Activated naive CD4-positive, alpha-beta T cell treated with anti-CD3 and anti-CD28 coated beads for 36 hours (primary cell): ENCODE results near the gene RFX3. TPM values are rescaled to one million over a fixed set of nuclear protein-coding genes. Genes with fewer than 3 reads are reported as not detected.

Experiments used
- CTCF ChIA-PET: fragments of 350-600 bp; sonication (Branson Sonifier 250); formaldehyde crosslinking; loops from one replicate; lab custom pipeline; 2021; ENCODE audit warnings: antibody characterized with exemption; lab: Charles Lee
- DNase-seq: peaks from one replicate; pipeline ENCODE4 v3.0.0-alpha.2; 2020
- H3K27ac Mint-ChIP-seq: one replicate; pipeline ENCODE4 v1.8.0; 2021; ENCODE audit warnings: mild to moderate bottlenecking, mixed read lengths
- H3K27me3 Mint-ChIP-seq: one replicate; pipeline ENCODE4 v1.8.0; 2021; ENCODE audit warnings: low read depth, mixed read lengths
- H3K36me3 Mint-ChIP-seq: one replicate; pipeline ENCODE4 v1.8.0; 2021; ENCODE audit warnings: low read depth, mixed read lengths
- H3K4me1 Mint-ChIP-seq: one replicate; pipeline ENCODE4 v1.8.0; 2021; ENCODE audit warnings: low read depth, mixed read lengths
- H3K4me3 Mint-ChIP-seq: one replicate; pipeline ENCODE4 v1.8.0; 2021; ENCODE audit warnings: mild to moderate bottlenecking, moderate library complexity, mixed read lengths
- H3K9me3 Mint-ChIP-seq: one replicate; pipeline ENCODE4 v1.8.0; 2021; ENCODE audit warnings: mixed read lengths
- intact Hi-C: fragments of 100-400 bp; cut with micrococcal nuclease; formaldehyde crosslinking; loops from one replicate; pipeline ENCODE4 v1.15.1; 2023
- total RNA-seq, 2 experiments: library from RNA; stranded (reverse); gene quantifications; one replicate each; pipeline ENCODE4 v1.2.3, GENCODE V29; 2021

The RFX3 gene
- total RNA-seq, 2 experiments from 2014 or later: 11.0 to 12.7 TPM

DNA sequence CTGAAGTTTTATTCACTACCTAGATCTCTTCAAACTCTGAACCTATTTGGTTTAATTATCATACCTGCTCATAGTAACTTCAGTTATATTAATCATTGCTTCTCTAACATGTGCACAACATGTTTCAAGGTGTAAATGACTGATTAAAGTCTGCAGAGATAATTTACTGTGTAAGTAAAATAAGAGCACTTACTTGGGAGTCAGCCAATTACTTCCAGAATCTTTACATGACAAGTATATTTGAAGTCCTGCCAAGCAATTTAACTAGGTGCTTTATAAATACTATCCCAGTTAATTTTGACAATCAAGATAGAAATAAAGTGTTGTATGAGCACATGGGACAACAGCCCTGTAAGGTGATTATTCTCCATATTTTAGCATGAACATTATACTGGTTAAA is 109.9 kb downstream of the RFX3 start:
- H3K27ac Mint-ChIP-seq: no peak overlapping the region

DNA sequence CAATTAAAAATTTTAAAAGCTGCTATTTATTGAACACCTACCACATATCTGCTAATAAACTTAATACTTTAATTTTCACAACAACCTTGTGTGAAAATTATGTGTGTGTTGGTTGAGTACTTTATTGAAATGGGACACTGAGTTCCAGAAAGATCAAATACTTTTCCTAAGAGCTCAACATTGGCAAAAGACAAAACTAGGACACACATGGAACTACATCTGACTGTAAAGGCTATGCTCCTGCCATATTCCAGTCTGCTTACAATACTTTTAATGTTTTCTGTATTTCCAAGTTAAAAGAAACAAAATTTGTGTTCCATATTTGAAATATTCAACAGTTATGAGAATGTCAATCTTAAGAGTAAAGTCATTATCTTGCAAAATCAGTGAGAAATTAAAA is 111.8 kb downstream of the RFX3 start:
- H3K4me3 Mint-ChIP-seq: no peak overlapping the region
- intact Hi-C loops: no loop called here
- H3K9me3 Mint-ChIP-seq: no peaks in the 10 kb centered on the region
- no peak overlapping the region for H3K27ac Mint-ChIP-seq
- no peak for DNase-seq
- no peaks in the 10 kb centered on the region for H3K4me1 Mint-ChIP-seq
- peaks cover 11% of the 10 kb centered on the region for H3K36me3 Mint-ChIP-seq
- H3K27me3 Mint-ChIP-seq: no peaks in the 10 kb centered on the region
- CTCF ChIA-PET: no interaction called here

More for the DNA sequence above, 109.9 kb downstream of the RFX3 start:
- CTCF ChIA-PET: no interaction called here
- Mint-ChIP-seq H3K27me3 (no peaks in the 10 kb centered on the region), H3K9me3 (no peaks in the 10 kb centered on the region), H3K4me1 (no peaks in the 10 kb centered on the region), H3K36me3 (peaks cover 15% of the 10 kb centered on the region), H3K4me3 (no peak overlapping the region)
- no peak for DNase-seq
- intact Hi-C loops: no loop called here

GRCh38 chr9:3410461-3410860 is 115.3 kb downstream of the RFX3 start:
- DNase-seq: no peak
- Mint-ChIP-seq H3K4me1 (peaks cover 2% of the 10 kb centered on the region), H3K36me3 (peaks cover 4% of the 10 kb centered on the region), H3K4me3 (no peak overlapping the region), H3K9me3 (no peaks in the 10 kb centered on the region), H3K27ac (no peak overlapping the region), H3K27me3 (no peaks in the 10 kb centered on the region)
- CTCF ChIA-PET: interaction anchor here (0.8 to 1.0 kb wide), 2 partner anchors 57 to 171 kb away, joined by 3 to 4 read pairs; no protein-coding TSS in a partner anchor
- intact Hi-C loops: no loop called here

DNA sequence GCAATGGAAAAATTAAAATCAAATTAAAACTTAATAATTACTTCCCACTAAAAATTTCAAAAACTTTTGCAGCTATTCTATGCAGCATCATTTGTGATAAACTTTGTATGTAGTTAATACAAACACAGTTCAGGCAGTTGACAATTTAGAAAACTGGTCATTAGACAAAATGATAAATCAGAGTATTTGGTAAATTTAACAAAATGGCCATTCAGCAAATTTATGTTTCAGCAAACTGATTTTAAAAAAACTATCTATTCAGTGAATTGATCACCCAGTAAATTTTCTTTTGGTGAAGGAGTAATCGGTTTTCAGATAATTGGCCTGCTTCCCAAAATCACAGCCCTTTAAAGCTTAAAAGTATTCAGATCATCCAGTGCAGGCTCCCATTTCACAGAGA is 116.3 kb downstream of the RFX3 start:
- H3K27me3 Mint-ChIP-seq: no peaks in the 10 kb centered on the region
- CTCF ChIA-PET: interaction anchor here (1.0 kb wide), 1 partner anchor 170 kb away, joined by 4 read pairs; no protein-coding TSS in a partner anchor
- intact Hi-C loops: no loop called here
- no peak for DNase-seq
- no peaks in the 10 kb centered on the region for H3K9me3 Mint-ChIP-seq
- no peak overlapping the region for H3K27ac Mint-ChIP-seq
- peaks cover 11% of the 10 kb centered on the region for H3K4me1 Mint-ChIP-seq
- peaks cover 2% of the 10 kb centered on the region for H3K36me3 Mint-ChIP-seq
- no peak overlapping the region for H3K4me3 Mint-ChIP-seq

DNA sequence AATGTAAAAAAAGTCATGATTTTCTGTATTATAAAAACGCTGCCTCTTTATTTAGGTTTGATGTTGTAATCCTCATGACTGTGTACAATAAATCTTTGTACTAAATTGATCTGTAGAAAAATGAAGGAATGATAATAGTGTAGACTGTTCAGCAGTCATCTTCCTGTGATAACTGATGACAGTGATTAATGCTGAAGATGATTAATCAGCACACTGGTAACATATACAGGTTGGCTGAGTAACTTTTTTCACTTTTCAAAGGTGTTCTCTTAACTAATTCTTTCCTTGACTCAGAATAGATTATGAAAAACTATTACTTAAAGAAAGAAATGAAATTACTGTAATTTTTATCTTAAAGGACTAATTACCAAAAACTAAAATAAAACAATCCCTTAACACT is 122.5 kb downstream of the RFX3 start:
- Mint-ChIP-seq H3K9me3 (no peaks in the 10 kb centered on the region), H3K4me1 (peaks cover 35% of the 10 kb centered on the region), H3K27me3 (no peaks in the 10 kb centered on the region), H3K4me3 (no peak overlapping the region), H3K36me3 (no peaks in the 10 kb centered on the region), H3K27ac (no peak overlapping the region)
- intact Hi-C loops: loop anchor here (1.0 kb wide), 1 partner anchor 17 kb away; no protein-coding TSS in a partner anchor
- no peak for DNase-seq
- CTCF ChIA-PET: no interaction called here

- DNase-seq: no peak
- intact Hi-C loops: no loop called here
- Mint-ChIP-seq H3K27ac (no peak overlapping the region), H3K9me3 (no peaks in the 10 kb centered on the region), H3K36me3 (peaks cover 4% of the 10 kb centered on the region), H3K27me3 (no peaks in the 10 kb centered on the region), H3K4me3 (no peak overlapping the region), H3K4me1 (peaks cover 52% of the 10 kb centered on the region)
- CTCF ChIA-PET: interaction anchor here (0.7 to 1.1 kb wide), 2 partner anchors 15 to 40 kb away, joined by 3 to 5 read pairs; no protein-coding TSS in a partner anchor
Measured at GRCh38 chr9:3401221-3401954, 124.4 kb downstream of the RFX3 start.

DNA sequence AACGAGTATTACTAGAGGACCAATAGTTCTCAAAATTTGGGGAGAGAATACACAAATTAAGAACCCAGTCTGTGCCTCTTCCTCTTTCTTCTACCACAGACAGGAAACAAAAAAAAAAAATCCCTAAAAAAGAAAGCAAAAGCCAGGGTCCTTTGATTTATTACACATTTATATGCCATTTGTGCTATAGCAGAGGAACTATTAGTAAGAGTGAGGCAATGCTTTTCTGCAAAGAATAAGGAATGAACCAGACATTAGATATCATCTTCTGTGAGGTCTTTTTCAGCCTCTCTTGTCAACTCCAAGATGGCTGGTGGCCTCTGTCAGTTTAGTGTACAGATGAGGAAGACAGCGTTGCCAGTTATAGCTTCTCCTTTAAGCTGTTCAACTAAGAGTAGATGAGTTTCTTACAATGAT is 127.6 kb downstream of the RFX3 start:
- Mint-ChIP-seq H3K27me3 (no peaks in the 10 kb centered on the region), H3K36me3 (peaks cover 10% of the 10 kb centered on the region), H3K27ac (peak overlapping the region; percentile 86), H3K4me3 (peak overlapping the region; percentile 53), H3K4me1 (peaks cover 37% of the 10 kb centered on the region), H3K9me3 (no peaks in the 10 kb centered on the region)
- CTCF ChIA-PET: no interaction called here
- intact Hi-C loops: loop anchor here (1.0 kb wide), 1 partner anchor 12 kb away; no protein-coding TSS in a partner anchor
- peak; percentile 31 for DNase-seq

DNA sequence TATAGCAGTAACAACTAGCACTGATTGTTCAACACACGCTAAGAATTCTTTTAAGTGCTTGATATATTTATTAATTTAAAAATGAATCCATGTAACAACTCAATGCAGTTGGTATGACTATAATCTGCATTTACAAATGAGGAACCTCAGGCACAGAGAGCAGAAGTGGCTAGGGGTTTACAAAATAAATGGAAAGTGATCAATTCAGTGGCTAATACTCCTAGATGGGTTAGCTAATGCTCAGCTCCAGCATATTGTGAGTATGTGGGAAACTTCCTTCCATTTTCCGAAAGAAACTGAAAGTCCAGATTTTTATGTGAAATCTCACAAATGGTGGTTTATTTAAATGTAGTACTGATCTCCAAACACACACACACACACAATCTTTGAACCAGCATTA is 128.0 kb downstream of the RFX3 start:
- H3K36me3 Mint-ChIP-seq: peaks cover 10% of the 10 kb centered on the region
- peaks cover 33% of the 10 kb centered on the region for H3K4me1 Mint-ChIP-seq
- intact Hi-C loops: loop anchor here (1.0 kb wide), 1 partner anchor 11 kb away; no protein-coding TSS in a partner anchor
- CTCF ChIA-PET: no interaction called here
- no peaks in the 10 kb centered on the region for H3K9me3 Mint-ChIP-seq
- H3K27me3 Mint-ChIP-seq: no peaks in the 10 kb centered on the region
- peak overlapping the region; percentile 53 for H3K4me3 Mint-ChIP-seq
- peak overlapping the region; percentile 86 for H3K27ac Mint-ChIP-seq
- DNase-seq: no peak

DNA sequence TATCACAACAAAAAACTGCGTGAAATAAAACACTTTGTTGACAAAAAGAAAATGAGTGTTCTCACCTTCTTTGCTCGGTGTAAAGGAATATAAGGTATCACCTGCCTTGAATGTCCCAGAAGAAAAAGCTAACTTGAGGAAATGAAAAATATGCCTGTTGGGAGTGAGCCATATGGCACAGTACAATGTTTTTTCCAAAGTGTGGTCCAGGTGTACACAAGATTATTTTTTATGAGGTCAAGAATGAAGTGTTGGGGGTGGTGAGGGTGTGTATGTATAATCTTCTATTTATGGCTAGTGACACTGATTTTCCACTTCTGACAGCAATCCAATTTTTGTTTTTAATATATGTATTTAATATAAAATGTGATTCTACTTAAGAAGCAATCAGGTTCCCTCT is 134.4 kb downstream of the RFX3 start:
- no peak for DNase-seq
- CTCF ChIA-PET: no interaction called here
- H3K9me3 Mint-ChIP-seq: peaks cover 4% of the 10 kb centered on the region
- intact Hi-C loops: no loop called here
- H3K27ac Mint-ChIP-seq: no peak overlapping the region
- H3K4me3 Mint-ChIP-seq: no peak overlapping the region
- H3K27me3 Mint-ChIP-seq: no peaks in the 10 kb centered on the region
- H3K4me1 Mint-ChIP-seq: peaks cover 35% of the 10 kb centered on the region
- peaks cover 41% of the 10 kb centered on the region for H3K36me3 Mint-ChIP-seq

DNA sequence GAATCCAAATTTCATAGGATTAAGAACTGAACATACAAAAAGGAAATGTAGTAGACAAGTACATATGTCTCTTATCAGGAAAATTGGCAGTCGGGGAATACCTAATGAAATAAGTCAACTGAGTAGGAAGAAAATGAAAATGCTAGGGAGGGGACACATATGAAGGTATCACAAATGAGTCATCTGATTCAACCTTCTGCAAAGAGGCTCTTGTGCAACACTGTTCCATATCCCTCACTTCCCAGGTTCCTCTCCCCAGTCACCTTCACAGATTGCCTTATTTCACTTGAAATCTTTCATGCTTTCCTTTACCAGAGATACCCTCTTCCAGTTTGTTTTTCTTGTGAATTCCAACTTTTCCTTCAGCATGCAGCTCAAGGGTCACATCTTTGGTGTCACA is 139.0 kb downstream of the RFX3 start:
- CTCF ChIA-PET: interaction anchor here (0.7 to 0.8 kb wide), 2 partner anchors 55 to 77 kb away, joined by 3 to 4 read pairs; no protein-coding TSS in a partner anchor
- H3K4me3 Mint-ChIP-seq: no peak overlapping the region
- peaks cover 4% of the 10 kb centered on the region for H3K9me3 Mint-ChIP-seq
- H3K27me3 Mint-ChIP-seq: no peaks in the 10 kb centered on the region
- intact Hi-C loops: loop anchor here (1.0 to 10.0 kb wide), 12 partner anchors 12 to 1598 kb away; partner anchors contain the start of genes JAK2, PLPP6, PUM3 and SPATA6L
- H3K4me1 Mint-ChIP-seq: peaks cover 55% of the 10 kb centered on the region
- peaks cover 34% of the 10 kb centered on the region for H3K36me3 Mint-ChIP-seq
- DNase-seq: no peak
- H3K27ac Mint-ChIP-seq: peak overlapping the region; percentile 51

DNA sequence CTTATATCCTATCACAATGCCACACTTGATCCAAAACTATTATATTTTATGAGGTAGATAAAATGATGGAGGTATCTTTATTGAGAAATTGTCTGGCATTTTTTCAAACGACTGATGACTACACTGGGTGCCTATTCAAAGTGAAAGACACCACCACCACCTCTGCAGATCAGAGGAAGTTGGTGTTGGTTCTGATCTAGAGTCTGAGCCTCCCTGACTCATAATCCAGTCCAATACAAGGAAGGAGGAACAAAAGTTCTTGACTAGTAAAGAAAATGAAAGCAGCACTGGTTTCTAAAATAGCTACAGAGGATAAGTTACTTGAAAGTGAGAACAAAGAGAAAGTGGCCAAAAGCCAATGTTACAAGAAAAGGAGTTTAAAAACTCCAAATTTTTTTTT is 139.9 kb downstream of the RFX3 start:
- H3K36me3 Mint-ChIP-seq: peaks cover 27% of the 10 kb centered on the region
- H3K9me3 Mint-ChIP-seq: peaks cover 4% of the 10 kb centered on the region
- peak overlapping the region; percentile 56 for H3K27ac Mint-ChIP-seq
- H3K4me3 Mint-ChIP-seq: no peak overlapping the region
- H3K27me3 Mint-ChIP-seq: no peaks in the 10 kb centered on the region
- intact Hi-C loops: loop anchor here (1.0 to 10.0 kb wide), 12 partner anchors 12 to 1599 kb away; partner anchors contain the start of genes JAK2, PLPP6, PUM3 and SPATA6L
- H3K4me1 Mint-ChIP-seq: peaks cover 49% of the 10 kb centered on the region
- CTCF ChIA-PET: interaction anchor here (0.6 to 0.7 kb wide), 2 partner anchors 15 to 99 kb away, joined by 3 read pairs; no protein-coding TSS in a partner anchor
- peak; percentile 75 for DNase-seq

DNA sequence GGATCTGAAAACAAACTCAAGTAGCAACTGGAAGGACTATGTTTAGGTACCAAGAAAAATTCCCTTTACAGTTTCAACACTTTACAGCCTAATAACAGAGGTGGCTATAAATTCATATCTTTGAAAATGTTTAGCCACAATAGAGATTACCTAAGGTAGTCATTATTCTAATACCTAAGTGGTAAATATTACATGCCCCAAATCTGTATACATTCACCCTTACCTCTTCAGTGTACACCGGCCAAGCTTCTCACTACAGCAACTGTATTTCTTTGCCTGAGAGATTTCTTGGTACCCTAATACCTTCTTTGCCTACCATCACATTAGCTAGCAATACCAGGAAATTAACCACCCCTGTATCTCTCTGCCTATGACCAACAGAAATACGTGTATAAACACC is 154.0 kb downstream of the RFX3 start:
- intact Hi-C loops: no loop called here
- peaks cover 13% of the 10 kb centered on the region for H3K4me1 Mint-ChIP-seq
- CTCF ChIA-PET: no interaction called here
- no peaks in the 10 kb centered on the region for H3K27me3 Mint-ChIP-seq
- no peaks in the 10 kb centered on the region for H3K36me3 Mint-ChIP-seq
- DNase-seq: no peak
- no peak overlapping the region for H3K4me3 Mint-ChIP-seq
- no peaks in the 10 kb centered on the region for H3K9me3 Mint-ChIP-seq
- no peak overlapping the region for H3K27ac Mint-ChIP-seq
